NCI-H2171 treated with DMSO at 0.1 percent for 48 hours (cell line): ENCODE data around the gene MBTD1.

ENCODE experiments used
- DNase-seq: peaks from one replicate; lab custom pipeline; 2025; lab: John Stamatoyannopoulos, UW

MBTD1 gene

GRCh38 chr17:51144266-51145022, 115.4 kb downstream of the MBTD1 start:
- peak; percentile 77 for DNase-seq

- DNase-seq: no peak
Measured at GRCh38 chr17:51142597-51142996, 117.3 kb downstream of the MBTD1 start.

- DNase-seq: no peak
Measured at GRCh38 chr17:51135956-51136355, 123.9 kb downstream of the MBTD1 start.

GRCh38 chr17:51133365-51133764, 126.5 kb downstream of the MBTD1 start:
- DNase-seq: no peak

- DNase-seq: no peak
Measured at GRCh38 chr17:51132964-51133319, 126.9 kb downstream of the MBTD1 start.

DNA sequence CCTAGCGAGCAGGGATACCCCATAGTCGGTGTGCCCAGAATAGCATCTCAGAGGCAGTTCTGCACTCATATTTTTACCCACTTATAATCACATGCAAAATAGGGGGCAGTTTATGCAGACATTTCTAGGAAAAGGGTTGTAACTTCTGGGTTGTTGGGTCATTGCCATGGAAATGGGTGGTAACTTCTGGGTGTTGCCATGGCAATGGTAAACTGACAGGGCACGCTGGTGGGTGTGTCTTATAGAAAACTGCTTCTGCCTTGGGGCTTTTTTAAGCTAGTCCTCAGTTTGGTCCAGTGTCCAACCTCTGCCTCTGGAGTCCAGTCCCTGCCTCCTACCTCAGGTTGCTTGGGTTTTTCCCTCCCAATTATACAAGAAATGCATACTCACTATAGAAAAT, 131.8 kb downstream of the MBTD1 start:
- DNase-seq: no peak
